GM12864 (cell line): ENCODE data around the gene SURF2.

Source experiments
- DNase-seq: peaks from one replicate; pipeline ENCODE4 v3.0.0-alpha.2; 2011; ENCODE audit warnings: low read depth
- H3K4me3 ChIP-seq: 2 replicates; pipeline ENCODE4 v1.5.1; 2011; ENCODE audit warnings: mild to moderate bottlenecking, low read depth, low read length, control low read depth
- TF ChIP-seq, protein P1 (sequence below): IDR thresholded peaks from 2 replicates; pipeline ENCODE4 v1.5.1; 2011; ENCODE audit warnings: low read depth, mild to moderate bottlenecking, moderate library complexity, low read length, control low read depth, inconsistent platforms; ENCODE audit errors: missing control alignments

The SURF2 gene

DNA sequence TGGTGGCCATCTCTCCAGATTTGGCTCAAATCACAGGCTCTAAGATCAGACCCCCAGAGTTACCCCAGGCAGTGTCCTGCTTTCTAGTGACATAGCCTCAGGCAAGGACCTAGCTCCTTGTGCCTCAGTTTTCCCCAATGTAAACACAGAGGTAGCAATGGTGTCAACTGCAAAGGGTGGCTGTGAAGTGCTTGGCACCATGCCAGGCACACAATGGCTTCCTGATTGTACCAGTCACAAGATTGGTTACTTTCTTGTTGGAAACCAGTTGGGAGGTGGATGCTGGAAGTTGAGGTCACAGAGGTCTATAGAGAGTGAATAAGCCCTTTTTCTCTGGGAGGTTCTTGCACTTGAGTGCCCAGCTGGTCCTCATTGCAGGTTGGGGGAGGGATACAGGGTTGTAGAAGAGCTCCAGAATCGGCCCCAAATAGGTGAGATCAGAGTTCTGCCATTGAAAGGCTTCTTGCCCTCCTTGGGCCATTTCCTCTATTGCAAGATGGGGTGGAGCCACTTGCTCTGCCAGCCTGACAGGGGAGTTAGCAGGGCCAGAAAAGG, 22.1 kb downstream of the SURF2 start:
- no peak for DNase-seq
- H3K4me3 ChIP-seq: no peak overlapping the region
- TF ChIP-seq, protein P1, sequence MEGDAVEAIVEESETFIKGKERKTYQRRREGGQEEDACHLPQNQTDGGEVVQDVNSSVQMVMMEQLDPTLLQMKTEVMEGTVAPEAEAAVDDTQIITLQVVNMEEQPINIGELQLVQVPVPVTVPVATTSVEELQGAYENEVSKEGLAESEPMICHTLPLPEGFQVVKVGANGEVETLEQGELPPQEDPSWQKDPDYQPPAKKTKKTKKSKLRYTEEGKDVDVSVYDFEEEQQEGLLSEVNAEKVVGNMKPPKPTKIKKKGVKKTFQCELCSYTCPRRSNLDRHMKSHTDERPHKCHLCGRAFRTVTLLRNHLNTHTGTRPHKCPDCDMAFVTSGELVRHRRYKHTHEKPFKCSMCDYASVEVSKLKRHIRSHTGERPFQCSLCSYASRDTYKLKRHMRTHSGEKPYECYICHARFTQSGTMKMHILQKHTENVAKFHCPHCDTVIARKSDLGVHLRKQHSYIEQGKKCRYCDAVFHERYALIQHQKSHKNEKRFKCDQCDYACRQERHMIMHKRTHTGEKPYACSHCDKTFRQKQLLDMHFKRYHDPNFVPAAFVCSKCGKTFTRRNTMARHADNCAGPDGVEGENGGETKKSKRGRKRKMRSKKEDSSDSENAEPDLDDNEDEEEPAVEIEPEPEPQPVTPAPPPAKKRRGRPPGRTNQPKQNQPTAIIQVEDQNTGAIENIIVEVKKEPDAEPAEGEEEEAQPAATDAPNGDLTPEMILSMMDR: no peak

DNA sequence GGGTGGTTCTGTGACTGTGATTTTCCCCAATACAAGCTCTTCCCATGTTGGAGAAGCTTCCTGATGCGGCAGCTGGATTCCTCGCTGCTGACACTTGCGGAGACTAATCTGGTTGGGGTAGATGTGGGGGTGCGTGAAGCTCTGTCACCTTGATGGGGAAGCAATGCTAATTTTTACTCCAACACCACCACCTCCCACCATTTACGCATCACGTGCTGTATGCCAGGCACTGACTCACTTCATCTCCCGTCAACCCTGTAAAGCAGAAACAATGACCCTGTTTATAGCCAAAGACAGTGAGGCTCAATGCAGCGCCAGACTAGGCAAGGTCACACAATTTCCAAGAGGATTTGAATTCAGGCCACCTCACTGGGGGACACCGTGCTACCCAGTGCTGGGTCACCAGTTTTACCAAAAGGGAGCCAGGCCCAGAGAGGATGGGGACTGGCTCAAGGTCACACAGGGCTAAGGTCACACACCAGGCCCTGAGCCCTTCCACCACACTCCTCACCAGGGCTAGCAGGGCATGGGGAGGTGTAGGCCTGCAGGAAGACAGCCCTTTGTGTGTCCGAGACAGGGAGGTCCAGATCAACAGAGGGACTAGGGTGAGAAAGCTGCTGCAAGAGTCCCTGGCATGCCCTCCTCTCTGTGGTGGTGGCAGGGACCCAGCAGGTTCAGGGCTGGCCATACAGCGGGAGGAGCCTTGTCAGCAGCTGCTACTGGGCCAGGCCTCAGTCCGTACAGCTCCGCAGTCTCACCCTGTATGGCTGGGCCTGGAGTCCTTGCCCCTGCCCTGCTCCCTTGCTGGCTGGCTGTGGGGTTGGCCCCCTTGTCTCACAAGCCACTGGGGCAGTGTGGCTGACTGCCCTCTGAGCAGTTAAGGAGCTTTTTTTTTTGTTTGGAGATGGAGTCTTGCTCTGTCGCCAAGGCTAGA, 23.1 kb downstream of the SURF2 start:
- DNase-seq: no peak
- no peak overlapping the region for H3K4me3 ChIP-seq
- TF ChIP-seq, protein P1: no peak

DNA sequence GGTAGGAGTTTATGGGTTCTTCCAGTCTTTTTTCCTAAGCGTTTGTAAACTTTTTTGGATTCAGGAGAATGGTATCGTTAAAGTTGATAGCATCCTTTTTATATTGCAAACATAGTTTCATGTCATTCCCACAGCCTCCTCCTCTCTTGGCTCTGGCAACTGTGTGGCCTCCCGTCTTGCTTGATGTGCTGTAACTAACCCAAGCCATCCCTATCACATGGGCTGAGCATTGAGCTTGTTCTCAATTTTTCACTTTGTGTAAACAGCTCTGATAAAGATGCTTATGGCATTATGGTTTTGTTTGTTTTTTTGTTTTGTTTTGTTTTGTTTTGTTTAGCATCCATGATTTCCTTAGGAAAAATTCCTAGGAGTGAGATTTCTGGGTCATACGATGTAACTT, 24.4 kb downstream of the SURF2 start:
- TF ChIP-seq, protein P1: no peak
- H3K4me3 ChIP-seq: no peak overlapping the region
- no peak for DNase-seq

DNA sequence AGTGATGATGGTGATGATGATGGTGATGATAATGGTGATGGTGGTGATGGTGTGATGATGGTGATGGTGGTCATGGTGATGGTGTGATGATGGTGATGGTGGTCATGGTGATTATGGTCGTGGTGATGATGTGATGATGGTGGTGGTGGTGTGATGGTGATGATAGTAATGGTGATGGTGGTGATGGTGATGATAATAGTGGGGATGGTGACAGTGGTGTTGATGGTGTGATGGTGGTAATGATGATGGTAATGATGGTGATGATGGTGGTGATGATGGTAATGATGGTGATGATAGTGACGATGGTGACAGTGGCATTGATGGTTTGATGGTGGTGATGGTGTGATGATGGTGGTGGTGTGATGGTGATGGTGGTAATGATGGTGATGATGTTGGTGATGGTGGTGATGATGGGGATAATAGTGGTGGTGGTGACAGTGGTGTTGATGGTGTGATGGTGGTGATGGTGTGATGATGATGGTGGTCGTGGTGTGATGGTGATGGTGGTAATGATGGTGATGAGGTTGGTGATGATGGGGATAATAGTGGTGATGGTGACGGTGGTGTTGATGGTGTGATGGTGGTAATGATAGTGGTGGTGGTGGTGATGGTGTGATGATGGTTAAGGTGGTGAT, 26.3 kb downstream of the SURF2 start:
- TF ChIP-seq, protein P1: no peak
- DNase-seq: no peak
- no peak overlapping the region for H3K4me3 ChIP-seq

DNA sequence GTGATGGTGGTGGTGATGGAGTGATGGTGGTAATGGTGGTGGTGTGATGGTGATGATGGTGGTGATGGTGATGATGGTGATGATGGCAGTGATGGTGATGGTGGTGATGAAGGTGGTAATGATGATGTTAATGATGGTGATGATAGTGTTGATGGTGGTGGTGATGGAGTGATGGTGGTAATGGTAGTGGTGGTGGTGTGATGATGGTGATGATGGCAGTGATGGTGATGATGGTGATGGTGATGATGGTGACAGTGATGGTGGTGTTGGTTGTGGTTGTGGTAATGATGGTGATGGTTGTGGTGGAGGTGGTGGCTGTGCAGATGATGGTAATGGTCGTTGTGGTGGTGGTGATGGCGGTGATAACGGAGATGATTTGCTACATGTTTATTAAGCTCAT, 27.1 kb downstream of the SURF2 start:
- no peak for DNase-seq
- TF ChIP-seq, protein P1: no peak
- H3K4me3 ChIP-seq: no peak overlapping the region

DNA sequence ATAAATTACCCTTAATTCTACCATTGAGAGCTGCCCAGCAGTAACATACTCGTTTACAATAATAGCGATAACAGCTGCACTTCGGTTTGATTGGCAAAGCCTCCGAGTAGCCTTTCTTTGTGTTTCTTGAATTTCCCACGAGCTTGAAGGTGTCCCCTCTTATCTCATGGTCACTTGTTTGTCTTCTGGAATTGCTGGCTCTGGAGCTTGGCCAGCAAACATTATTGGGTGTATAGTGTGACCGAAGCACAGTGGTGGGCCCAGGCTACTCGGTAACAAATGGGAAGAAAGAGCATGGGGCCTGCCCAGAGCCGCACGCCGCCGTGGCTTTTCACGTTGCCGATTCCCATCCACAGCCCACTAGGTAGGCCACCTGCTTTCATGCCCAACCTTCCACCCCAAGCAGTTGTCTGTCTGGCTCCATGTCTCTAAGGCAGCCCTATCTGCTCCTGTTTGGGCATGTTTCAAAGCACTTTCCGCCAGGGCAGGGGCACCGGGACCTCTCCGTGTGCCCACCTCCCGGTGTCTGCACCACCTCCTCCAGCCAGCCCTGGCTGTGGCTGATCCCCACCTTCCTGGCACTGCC, 28.5 kb downstream of the SURF2 start:
- DNase-seq: no peak
- TF ChIP-seq, protein P1: no peak
- H3K4me3 ChIP-seq: no peak overlapping the region
